Effector CD8-positive, alpha-beta T cell (primary cell): ENCODE measurements around the gene QSOX2.
"Not testable (repeated sequence)": the region's sequence is repeated elsewhere in the genome, so short reads cannot be mapped to it uniquely, and the experiment has no call there.

Source experiments
- DNase-seq: peaks from one replicate; lab custom pipeline; 2025; lab: John Stamatoyannopoulos, UW

The QSOX2 gene

DNA sequence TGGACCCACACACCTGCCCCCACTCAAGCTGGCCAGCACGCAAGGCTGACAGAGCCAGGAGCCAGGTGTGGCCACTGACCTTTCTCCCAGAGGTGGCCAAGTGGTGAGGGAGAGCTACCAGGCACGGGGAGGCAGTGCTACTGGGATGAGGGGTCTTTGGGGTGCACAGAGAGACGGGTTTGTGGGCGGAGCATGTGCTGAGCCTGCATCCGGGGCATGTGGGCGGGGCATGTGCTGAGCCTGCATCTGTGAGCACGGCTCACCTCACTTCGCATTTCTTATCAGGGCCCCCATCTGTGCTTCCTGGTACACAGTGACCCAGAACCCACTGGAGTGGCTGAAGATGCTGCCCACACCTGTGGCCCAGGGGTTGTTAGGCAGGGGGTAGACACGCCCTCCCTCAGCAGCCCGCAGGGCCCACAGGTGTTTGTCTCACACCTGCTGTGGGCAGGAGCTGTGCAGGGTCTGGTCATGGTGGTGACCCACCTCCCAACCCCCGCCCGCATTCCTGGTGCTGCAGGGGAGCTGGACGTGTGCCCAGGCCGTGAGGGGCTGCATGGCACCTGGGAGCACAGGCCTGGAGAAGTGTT is 36.8 kb upstream of the QSOX2 start:
- no peak for DNase-seq

DNA sequence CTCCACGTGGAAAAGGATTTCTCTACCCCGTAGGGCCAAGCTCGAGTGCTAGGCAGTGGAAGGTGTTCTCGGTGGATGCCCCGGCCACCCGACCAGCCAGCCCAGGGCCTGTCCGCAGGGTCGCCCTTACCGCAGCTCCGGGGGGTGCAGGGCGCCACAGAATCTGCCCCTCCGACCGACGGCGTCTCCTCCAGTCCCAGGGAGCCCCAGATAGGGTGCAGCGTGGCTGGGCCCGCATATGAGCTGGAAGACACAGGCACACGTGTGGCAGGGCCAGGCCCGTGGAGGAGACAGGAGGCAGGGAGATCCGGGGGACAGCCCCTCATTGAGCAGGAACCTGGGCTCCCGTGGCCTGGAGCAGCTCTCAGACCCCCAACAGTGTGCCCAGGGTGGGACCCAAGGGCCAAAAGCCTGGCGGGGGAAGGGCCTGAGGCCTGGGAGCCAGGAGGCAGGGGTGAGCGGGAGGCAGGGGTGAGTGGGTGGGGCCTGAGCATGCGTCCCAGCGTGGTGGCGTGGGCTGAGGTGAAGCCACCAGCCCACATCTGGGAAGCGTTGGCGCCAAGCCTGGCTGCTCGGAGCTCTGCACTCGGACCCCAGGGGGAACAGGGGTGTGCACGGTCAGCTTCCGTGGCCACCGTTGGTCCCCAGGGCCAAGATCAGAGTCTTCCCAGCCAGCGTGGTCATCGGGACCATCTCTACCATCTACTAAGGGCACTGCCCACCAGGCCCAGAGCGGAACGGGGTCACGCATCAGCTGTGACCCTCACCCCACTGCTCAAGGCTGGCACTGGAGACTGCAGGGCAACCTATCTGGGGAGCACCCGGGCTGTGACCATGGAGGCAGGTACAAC is 36.0 kb upstream of the QSOX2 start:
- no peak for DNase-seq

DNA sequence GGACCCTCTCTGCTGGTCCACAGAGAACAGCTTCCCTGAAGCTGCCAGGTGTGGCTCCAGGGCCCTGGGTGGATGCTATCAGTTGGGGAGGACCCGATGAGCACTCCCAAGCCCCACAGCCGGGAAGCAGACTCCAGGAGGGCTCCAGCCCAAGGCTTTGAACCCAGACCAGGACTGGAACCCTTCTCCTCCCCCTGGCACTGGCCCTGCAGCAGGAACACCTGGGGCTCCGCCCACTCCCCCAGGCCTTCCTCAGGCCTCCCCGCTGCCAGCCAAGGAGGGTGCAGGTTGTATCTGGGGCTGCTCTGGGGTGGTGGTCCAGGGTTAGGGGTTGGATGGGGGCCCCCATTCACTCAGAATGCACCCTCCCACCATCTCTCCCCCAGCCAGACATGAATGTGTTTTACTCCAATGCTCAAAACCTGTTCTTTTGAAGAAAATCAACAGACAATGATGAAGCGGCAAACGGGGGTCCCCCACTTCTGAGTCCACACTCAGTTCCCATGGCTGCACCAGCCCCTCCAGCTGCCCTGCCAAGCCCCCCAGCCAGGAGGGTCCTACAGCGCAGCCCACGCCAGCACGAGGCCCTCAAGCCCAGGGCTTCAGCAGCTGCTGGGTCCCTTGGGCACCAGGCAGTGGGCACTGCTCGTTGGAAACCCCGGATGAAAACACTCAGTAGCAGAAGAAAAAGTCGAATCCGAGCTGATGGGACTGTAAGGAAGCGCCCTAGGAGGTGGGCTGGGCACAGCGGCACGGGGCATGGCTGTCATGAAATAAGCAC is 35.1 kb upstream of the QSOX2 start:
- DNase-seq = no peak

DNA sequence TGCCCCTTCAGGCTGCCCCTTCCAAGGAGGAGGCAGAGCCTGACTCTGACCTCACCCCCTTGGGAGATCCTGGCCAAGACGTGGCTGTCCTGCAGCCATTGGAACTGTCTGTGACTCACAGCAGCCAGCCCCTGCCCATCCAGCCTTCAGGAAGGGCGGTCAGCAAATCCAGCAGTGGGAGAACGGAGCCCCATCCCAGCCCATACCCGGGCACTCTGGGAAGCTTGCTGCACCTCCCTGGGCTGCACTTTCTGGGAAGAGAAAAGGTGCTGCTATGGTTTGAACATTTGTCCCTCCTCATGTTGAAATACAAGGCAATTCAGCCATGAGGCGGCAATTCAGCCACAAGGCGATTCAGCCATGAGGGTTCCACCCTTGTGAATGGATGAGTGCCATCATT is 33.9 kb upstream of the QSOX2 start:
- no peak for DNase-seq

GRCh38 chr9:136278894-136279293 is 33.3 kb upstream of the QSOX2 start:
- DNase-seq = no peak

DNA sequence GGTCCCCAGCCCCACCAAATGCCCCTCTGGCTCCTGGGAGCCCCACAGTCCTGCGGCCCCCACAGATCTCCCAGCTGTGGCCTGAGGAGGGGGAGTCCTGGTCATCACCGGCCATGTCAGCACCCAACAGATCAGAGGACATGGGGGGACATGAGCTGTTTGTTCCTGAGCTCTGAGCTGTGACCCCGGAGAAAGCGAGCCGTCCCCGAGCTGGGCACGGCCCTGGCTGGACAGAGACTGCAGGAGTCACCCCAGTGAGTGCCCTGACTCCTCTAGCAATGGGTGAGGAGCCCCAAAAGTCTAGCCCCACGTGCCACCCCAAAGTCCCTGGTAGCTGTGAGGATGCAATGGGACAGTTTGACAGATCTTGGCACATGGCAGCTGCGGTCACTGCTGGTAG is 32.6 kb upstream of the QSOX2 start:
- DNase-seq = no peak

DNA sequence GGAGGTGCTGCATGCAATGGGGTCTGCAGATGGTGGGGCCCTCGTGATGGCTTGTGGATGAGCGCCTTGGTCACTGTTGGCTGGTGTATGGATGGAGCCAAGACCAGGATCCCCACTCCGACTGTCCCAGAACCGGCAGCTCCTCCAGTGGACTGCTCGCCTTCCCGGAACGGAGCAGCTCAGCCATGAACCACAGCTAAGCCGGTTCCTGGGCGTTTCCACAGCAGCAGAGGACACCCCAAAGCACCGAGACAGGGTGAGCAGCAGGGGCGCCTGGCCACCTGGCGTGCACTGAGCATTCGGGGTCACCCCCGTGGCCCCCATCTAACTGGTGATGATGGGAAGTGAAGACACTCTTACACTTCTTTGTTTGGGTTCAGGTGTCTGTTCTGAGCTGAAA is 32.1 kb upstream of the QSOX2 start:
- DNase-seq = no peak

GRCh38 chr9:136276716-136277115 is 31.1 kb upstream of the QSOX2 start:
- no peak for DNase-seq

DNA sequence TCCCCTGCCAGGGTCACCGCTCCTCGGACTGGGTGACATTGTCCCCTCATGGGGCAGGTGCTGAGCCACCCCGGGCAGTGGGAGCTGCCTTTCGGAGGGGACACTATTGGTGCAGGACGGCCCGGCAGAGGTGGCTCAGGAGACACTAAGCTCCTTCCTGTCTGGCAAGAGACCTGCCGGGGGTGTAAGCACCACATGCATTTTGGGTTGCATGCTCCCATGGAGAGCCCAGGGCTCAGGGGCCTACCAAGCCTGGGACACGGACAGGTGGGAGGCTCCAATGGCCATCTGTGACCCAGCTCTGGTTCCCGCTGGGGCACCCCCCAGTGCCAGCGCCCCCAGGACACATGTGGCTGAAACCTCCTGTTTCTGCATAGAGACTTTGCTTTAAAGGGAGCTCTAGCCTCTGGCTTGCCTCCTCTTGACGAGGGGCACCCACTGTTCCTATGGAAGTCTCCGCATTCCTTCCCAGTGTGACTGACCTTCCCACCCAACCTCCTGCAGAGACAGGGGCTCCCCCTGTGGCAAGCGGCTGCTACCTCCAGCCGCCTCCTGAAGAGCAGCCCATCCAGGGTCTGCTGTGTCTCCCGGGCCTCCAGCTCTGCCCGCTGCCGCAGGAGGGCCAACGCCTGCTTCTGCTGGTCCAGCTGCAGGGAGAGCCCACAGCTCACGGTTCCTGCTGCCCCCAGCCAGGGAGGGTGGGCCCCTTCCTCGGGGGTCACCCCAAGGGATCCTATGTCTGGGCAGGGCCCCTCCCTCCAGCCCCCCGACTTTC is 30.2 kb upstream of the QSOX2 start:
- no peak for DNase-seq

- no peak for DNase-seq
These were observed 29.4 kb upstream of the QSOX2 start for GRCh38 chr9:136274786-136275654.

DNA sequence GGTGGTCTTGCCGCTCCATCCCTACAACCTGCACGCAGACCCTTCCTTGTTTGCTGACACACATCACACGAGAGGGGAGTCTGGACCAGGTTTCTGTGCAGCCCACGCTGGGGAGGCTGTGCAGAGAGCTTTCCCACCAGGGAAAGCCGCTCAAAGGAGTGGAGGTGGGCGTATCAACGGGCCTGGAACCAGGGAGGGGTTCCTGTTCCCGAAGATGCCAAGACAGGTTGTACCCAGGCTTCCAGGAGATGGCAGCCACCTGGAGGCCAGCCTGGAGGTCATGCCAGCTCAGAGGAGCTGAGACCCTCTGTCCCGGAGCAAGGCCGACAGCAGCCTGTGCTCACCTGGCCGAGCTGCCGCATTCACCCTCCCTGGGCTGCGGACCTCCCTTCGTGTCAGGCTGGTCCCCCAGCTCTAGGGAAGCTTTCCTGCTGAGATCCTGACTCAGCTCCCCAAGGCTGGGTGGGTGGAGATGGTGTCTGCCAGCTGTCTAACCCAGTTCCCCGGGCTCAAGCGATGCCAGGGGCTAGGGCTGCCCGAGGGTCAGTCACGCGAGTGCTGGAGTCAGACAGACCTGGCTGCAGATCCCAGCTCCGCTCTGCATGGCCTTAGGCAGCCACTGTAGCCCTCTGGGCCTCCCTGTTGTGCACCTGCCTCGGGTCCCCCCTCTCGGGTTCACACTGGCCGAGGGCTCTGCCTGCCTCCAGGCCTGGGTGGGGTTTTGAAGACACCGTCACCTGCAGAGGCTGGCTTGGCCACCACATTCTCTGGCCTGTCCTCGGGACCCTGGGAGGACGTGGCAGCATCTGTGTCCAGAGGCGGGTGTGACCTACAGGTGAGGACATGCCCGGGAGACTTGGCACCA is 28.5 kb upstream of the QSOX2 start:
- no peak for DNase-seq

- DNase-seq = no peak
These were observed 27.7 kb upstream of the QSOX2 start for GRCh38 chr9:136273244-136273865.

DNA sequence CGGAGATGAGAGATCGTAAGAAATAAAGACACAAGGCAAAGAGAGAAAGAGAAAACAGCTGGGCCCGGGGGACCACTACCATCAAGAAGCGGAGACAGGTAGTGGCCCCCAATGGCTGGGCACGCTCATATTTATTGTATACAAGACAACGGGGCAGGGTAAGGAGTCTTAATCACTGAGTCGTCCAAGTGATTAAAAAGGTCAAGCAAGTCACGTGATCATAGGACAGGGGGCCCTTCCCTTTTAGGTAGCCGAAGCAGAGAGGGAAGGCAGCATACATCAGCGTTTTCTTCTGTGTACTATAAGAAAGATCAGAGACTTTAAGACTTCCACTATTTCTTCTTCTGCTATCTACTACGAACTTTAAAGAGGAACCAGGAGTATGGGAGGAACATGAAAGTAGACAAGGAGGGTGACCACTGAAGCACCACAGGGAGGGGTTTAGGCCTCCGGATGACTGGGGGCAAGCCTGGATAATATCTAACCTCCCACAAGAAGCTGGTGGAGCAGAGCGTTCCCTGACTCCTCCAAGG is 24.6 kb upstream of the QSOX2 start:
- DNase-seq = no peak

- no peak for DNase-seq
These were observed 23.1 kb upstream of the QSOX2 start for GRCh38 chr9:136268735-136269134.

DNA sequence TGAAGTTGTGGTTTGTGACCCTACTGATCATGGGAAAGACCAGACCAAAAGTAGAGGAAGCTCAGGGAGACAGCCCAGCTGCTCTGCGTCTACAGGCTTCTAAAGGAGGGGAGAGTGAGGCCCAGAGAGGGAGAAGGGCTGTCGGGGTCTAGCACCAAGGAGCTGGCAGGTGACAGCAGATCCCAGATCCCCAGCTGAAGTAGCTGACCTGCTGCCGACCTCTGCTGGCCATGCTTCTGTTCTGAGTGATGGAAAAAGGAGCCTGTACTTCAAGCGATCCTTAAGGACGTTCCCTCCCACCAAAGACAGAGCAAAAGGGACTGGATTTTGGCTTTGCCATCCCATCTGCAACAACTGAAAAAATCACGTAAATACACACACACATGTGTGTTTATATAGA is 22.7 kb upstream of the QSOX2 start:
- DNase-seq = no peak

GRCh38 chr9:136267261-136268111 is 21.9 kb upstream of the QSOX2 start:
- peak; percentile 76 for DNase-seq

DNA sequence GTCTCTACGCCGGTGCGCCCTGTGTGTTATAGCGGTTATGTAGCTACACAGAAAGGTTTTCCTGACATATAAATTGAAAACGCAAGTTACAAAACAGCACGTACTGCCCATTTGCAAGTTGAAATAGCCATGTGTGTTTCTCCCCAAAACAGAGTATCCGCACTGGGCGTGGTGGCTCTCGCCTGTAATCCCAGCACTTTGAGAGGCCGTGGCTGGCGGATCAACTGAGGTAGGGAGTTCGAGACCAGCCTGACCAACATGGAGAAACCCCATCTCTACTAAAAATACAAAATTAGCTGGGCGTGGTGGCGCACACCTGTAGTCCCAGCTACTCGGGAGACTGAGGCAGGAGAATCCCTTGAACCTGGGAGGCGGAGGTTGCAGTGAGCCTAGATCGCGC is 21.0 kb upstream of the QSOX2 start:
- DNase-seq = not testable (repeated sequence)

DNA sequence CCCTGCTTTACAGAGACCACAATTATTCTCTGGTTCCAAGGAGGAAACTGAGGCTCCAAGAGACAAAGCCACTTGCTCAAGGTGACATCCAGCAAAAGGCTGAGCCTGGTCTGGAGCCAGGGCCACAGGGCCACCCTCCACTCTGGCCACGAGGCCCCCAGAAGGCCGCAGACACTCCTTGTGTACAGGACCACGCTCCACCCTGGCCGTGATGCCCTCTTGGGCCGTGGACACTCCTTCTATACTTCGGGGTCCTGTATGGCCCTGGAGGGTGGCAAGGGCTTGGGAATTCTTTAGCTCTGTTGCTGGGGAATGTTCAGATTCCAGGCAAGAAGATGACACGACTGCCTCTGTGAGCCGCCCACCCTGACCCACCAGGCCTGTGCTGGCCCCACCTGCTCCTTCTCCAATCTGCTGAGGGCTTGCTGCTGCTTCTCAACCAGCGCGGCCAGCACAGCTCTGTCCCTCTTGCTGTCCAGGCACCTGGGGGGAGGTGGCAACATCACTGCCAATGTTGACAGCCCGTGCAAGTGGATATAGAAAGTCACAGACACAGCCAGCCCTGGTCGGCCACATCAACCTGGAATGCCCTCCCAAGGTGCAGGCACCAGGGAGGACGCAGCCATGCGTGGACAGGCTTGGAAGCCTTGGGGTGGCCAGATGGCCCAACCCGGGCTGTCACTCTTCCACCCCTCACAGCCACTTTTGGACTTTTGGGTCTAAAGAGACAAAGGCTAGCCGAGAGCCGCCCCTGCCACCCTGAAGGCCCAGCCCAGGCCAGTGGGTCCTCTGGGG is 20.1 kb upstream of the QSOX2 start:
- no peak for DNase-seq
